Hematopoietic multipotent progenitor cell treated with erythropoietin and hydrocortisone succinate and interleukin-3 and kit ligand, for 4 days (in vitro differentiated cells): ENCODE results near the gene CCDC197.

Experiments
- DNase-seq: peaks from one replicate; pipeline ENCODE4 v3.0.0-alpha.2; 2015

CCDC197 gene

DNA sequence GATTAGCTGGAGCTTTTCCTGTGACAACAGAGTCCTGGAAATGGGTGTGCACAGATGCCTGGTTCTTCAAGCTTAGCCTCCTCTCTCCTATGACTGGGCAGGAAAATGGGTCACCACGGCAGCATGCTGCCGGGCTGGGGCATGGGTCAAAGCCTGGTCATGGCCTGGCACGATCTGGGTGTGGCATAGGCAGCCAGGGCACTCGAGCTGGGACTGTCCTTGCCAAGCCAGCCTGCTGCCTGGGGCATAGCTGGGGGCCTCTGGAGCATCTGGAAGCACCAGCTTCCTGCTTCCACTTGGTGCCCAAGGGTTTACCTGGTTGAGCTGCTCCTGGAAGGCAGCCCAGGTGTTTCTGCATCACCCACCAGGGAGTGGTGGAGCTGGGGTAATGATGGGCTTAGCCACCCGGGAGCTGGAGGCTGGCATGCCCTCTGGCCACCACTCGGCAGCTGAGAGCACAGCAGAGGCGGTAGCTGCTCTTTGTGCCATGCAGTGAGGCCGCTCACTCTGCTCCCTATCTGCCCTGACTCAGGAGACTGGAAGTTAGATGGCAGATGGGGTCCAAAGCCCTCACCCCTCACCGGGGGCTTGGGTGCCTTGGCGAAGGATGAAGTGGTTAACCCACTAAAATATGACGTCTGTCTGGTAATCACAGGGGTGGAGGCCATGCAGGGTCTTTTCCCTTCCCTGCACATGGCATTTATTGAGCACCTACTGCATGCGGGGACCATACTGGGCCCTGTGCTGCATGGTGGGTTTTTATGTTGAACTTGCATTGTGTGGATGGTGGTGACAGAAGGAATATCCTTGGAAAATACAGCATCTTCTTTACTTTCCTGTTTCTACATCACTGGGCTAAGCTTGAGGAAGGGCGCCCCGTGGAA lies 30.7 kb downstream of the CCDC197 start:
- no peak for DNase-seq

GRCh38 chr14:94028450-94028826 lies 31.3 kb downstream of the CCDC197 start:
- DNase-seq, result peak; percentile 51

DNA sequence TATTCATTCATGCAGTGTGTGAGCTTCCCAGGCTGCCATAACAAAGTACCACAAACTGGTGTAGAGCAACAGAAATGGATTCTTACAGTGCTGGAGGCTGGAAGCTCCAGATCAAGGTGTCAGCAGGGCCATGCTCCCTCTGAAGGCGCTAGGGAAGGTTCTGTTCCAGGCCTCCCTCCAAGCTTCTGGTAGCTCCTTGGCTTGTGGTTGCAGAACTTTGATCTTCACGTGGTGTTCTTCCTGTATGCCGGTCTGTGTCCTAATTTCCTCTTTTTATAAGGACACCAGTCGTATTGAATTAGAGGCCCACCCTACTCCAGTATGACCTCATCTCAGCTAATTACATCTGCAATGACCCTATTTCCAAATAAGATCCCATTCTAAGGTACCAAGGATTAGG lies 32.2 kb downstream of the CCDC197 start:
- peak; percentile 67 for DNase-seq

DNA sequence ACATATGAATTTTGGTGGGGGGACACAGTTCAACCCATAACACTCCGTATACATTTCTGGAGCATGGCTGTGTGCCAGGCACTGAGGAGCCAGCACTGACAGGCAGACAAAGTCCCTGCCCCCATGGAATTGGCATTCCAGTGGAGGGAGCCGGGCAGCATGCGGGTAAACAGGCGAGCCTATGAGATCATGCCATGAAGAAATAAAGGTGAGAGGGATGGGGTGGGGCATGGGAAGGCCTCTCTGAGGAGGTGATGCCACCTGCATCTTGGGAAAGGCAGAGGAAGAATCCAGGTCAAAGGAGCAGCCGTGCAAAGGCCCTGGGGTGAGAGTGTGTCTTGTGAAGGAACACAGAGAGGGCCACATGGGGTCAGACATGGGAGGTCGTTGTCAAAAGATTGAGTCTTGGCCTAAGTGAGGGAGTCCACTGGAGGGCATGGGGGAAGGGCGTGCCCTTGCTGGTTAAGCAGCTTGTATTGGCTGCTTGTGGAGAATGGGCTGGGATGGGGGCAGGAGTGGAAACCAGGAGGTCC lies 32.6 kb downstream of the CCDC197 start:
- DNase-seq, result no peak

GRCh38 chr14:94030571-94030970 lies 33.5 kb downstream of the CCDC197 start:
- no peak for DNase-seq

DNA sequence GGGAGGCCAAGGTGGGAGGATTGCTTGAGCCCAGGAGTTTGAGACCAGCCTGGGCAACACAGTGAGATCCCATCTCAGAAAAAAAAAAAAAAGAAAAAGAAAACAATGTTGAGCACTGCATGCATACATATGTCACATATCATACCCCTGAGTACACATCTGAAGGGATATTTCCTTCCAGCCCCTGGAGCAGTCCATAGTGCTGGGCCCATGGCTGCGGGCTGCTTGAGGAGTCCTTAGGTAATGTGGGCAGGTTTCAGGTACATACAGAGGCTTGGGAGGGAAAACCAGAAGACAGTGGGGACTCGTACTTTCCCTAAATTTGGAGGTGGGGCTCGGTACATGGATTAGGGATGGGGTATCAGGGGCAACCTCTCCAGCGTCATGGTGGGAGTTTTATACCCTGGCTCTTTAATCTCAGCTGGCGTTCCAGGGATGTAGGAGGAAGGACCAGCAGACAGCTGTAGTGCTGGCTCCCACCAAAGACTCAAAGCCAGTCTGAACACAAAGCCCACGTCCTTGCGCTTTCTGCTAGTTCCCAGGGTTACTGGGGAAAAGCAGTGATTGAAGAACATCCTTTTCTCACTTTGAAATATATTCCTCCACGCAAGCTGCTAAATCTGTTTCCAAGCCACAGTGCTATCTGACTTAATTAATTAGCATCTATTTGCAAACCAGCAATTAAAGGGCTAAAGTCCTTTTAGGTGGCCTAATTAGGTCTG lies 34.2 kb downstream of the CCDC197 start:
- no peak for DNase-seq

DNA sequence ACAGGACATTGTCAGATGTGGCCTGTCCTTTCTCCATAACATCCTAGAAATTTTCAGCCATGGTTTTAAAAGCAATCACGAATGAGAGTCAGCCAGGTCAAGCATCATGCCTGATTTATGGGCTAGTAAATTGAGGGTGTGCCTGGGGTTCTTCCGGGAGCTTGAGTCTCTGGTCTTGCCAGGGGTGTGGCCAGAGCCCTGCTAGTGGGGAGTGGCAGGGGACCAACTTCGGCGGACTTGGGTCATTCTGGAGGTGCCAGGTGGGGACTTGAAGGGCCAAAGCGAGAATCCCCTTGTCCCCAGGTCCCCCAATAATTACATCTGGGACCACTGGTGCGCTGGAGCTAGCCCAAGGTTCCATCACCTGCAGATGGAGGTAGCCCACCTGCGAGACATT lies 34.8 kb downstream of the CCDC197 start:
- DNase-seq, result no peak

- DNase-seq, result no peak
Observed at GRCh38 chr14:94034886-94035285, 37.8 kb downstream of the CCDC197 start.

- peak; percentile 88 for DNase-seq
Observed at GRCh38 chr14:94036313-94037167, 39.4 kb downstream of the CCDC197 start.

GRCh38 chr14:94037954-94038353 lies 40.9 kb downstream of the CCDC197 start:
- DNase-seq, result no peak

DNA sequence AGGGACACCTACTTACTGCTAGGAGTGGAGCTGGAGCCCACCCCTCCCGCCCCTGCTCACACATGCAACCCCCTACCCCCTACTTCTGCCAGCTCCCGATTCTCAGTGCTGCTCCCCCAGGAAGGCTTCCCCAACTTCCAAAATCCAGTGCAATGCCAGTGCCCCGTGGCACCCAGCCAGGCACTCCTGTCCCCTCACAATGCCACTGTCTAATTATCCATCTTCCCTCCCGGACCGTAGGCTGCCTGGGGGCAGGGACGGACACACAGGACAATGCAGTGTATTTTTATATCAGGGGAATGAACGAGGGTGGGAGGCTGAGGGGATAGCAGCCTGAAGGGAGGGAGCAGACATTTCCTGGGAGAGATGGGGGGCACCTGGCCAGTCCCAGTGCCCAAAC lies 41.4 kb downstream of the CCDC197 start:
- DNase-seq, result no peak

GRCh38 chr14:94038921-94039629 lies 42.0 kb downstream of the CCDC197 start:
- DNase-seq, result no peak

DNA sequence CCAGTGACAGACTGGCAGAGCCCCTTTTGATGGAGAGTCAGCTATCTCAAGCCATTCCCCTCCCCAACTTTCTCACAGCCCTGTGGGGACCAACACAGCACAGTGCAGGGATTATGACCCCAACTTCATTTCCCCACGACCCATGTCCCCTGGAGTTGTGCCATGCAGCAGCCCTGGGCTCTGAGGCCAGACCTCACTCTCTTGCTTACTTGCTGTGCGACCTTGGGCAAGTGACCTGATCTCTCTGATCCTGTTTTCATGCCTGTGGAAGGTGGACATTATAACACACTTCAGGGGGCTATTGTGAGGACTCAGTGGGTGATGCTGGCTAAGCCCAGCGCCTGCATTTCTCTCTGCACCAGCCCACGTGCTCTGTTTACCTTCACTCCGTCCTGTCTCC lies 43.1 kb downstream of the CCDC197 start:
- DNase-seq, result no peak

DNA sequence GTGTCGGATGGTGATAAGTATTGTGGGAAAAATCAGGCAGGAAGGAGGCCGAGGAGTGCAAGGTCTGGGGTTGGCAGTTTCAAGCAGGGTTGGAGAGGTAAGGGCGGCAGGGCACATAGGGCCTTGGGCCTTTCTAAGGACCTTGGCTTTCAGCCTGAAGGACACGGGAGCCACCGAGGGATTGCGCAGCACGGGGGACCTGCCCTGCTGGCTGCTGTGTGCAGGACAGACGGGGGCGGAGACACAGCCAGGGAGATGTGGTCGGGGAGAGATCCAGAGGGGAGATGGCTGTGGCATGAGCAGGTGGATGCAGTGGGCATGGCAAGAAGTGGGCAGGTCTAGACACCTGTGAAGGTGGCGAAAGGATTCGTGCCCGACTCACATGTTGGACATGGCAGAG lies 43.7 kb downstream of the CCDC197 start:
- DNase-seq, result no peak

- DNase-seq, result no peak
Observed at GRCh38 chr14:94041551-94042346, 44.6 kb downstream of the CCDC197 start.

GRCh38 chr14:94042433-94043091 lies 45.5 kb downstream of the CCDC197 start:
- DNase-seq, result no peak

DNA sequence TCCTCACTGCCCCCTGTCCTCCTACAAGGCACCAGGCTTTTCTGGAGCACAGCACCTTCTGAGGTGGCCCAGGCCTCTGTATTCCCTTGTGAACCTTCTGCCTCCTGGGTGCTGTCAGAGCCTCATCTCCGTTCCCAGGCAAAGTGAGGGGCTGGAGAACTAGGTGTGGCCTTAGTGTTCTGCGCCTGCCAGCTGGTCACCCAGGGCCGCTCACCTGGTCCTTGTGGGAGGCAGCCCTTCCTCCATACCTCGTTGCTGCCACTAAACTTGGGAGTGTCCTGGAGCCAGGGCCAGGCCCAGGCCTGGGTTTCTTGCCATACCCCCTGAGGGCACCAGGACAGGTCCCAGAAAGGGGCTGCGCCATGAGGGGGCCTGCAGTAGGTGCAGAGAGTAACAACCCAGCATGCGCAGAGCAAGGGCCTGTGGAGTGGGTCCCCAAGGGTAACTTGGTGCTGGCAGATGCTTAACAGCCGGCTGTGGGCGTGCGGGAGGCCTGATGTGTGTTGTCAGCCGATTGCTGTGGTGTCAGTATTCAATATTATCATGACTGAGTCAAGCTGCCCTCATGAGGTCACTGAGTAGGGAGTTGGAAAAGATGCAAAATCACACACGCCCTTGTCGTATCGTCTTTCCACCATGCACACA lies 46.1 kb downstream of the CCDC197 start:
- no peak for DNase-seq

GRCh38 chr14:94043756-94044475 lies 46.8 kb downstream of the CCDC197 start:
- DNase-seq, result no peak

- no peak for DNase-seq
Observed at GRCh38 chr14:94044476-94045091, 47.5 kb downstream of the CCDC197 start.
